ENCODE measurements around the gene GAGE12C. TPM values are rescaled to one million over a fixed set of nuclear protein-coding genes. Genes with fewer than 3 reads are reported as not detected.
"Not testable (repeated sequence)": the region's sequence is repeated elsewhere in the genome, so short reads cannot be mapped to it uniquely, and the experiment has no call there.

GAGE12C gene, protein sequence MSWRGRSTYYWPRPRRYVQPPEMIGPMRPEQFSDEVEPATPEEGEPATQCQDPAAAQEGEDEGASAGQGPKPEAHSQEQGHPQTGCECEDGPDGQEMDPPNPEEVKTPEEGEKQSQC
- total RNA-seq (2014; rRNA removed; shearing (Covaris generic); ENCODE audit: low replicate concordance): not detected in 2 replicates

DNA sequence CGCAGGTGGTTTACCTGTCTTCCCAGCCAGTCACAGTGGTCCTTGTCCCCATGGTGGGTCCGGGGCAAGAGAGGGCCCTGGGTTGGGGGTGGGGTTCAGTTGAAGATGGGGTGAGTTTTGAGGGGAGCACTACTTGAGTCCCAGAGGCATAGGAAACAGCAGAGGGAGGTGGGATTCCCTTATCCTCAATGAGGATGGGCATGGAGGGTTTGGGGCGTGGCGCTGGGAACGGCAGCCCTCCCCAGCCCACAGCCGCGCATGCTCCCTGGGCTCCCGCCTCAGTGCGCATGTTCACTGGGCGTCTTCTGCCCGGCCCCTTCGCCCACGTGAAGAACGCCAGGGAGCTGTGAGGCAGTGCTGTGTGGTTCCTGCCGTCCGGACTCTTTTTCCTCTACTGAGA is at the start of gene GAGE12C:
GAGE12C (plus strand) TSS at position 301 of the 400 bp plus-strand sequence. CDS start 1,155 bp downstream, outside the sequence.
- H3K4me3 ChIP-seq, H3K9me3 ChIP-seq, H3K36me3 ChIP-seq, DNase-seq, H3K27me3 ChIP-seq: not testable (repeated sequence)

DNA sequence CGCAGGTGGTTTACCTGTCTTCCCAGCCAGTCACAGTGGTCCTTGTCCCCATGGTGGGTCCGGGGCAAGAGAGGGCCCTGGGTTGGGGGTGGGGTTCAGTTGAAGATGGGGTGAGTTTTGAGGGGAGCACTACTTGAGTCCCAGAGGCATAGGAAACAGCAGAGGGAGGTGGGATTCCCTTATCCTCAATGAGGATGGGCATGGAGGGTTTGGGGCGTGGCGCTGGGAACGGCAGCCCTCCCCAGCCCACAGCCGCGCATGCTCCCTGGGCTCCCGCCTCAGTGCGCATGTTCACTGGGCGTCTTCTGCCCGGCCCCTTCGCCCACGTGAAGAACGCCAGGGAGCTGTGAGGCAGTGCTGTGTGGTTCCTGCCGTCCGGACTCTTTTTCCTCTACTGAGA is 9.5 kb downstream of the GAGE12C start, which contains the start of gene GAGE12D:
GAGE12D (plus strand) TSS at position 301 of the 400 bp plus-strand sequence. CDS start 1,155 bp downstream, outside the sequence.
- not testable (repeated sequence) for H3K4me3 ChIP-seq, DNase-seq, H3K27me3 ChIP-seq, H3K9me3 ChIP-seq, H3K36me3 ChIP-seq

DNA sequence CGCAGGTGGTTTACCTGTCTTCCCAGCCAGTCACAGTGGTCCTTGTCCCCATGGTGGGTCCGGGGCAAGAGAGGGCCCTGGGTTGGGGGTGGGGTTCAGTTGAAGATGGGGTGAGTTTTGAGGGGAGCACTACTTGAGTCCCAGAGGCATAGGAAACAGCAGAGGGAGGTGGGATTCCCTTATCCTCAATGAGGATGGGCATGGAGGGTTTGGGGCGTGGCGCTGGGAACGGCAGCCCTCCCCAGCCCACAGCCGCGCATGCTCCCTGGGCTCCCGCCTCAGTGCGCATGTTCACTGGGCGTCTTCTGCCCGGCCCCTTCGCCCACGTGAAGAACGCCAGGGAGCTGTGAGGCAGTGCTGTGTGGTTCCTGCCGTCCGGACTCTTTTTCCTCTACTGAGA is 19.0 kb downstream of the GAGE12C start, which contains the start of gene GAGE12E:
GAGE12E (plus strand) TSS at position 301 of the 400 bp plus-strand sequence. CDS start 1,155 bp downstream, outside the sequence.
- not testable (repeated sequence) for H3K4me3 ChIP-seq, H3K9me3 ChIP-seq, DNase-seq, H3K36me3 ChIP-seq, H3K27me3 ChIP-seq

DNA sequence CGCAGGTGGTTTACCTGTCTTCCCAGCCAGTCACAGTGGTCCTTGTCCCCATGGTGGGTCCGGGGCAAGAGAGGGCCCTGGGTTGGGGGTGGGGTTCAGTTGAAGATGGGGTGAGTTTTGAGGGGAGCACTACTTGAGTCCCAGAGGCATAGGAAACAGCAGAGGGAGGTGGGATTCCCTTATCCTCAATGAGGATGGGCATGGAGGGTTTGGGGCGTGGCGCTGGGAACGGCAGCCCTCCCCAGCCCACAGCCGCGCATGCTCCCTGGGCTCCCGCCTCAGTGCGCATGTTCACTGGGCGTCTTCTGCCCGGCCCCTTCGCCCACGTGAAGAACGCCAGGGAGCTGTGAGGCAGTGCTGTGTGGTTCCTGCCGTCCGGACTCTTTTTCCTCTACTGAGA is 28.6 kb downstream of the GAGE12C start, which contains the start of gene GAGE12F:
GAGE12F (plus strand) TSS at position 301 of the 400 bp plus-strand sequence. CDS start 1,155 bp downstream, outside the sequence.
- not testable (repeated sequence) for H3K36me3 ChIP-seq, DNase-seq, H3K27me3 ChIP-seq, H3K9me3 ChIP-seq, H3K4me3 ChIP-seq

DNA sequence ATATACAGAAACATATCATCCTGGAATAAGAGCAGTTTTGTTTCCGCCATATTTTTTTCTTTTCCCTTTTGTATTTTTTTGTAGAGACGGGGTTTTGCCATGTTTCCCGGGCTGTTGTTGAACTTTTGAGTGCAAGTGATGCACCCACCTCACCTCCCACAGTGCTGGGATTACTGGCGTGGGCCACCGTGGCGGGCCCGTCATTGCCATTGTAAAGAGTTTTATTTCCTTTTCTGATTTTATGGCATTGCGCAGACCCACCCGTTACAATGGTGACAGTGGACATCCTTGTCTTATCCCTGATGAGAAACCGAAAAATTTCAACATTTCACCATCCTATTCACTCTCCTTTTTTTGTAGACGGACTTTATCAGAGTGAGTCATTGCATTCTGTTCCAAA is 36.8 kb downstream of the GAGE12C start:
- H3K9me3 ChIP-seq, H3K4me3 ChIP-seq, H3K36me3 ChIP-seq, DNase-seq, H3K27me3 ChIP-seq: not testable (repeated sequence)

DNA sequence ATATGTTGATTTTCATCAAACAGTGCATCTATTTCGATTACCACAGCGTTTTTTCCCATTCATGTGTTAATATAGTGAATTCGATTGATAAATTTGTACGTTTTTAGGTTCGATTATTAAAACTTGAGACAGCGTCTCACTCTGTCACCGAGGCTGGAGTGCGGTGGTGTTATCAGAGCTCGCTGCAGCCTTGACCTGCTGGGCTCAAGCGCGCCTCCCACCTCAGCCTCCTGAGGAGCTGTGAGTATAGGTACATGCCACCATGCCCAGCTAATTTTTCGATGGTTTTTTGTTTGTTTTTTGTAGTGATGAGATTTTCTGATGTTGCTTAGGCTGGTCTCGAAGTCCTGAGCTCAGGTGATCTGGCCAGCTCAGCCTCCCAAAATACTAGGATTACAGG is 37.2 kb downstream of the GAGE12C start:
- H3K4me3 ChIP-seq, DNase-seq, H3K36me3 ChIP-seq, H3K9me3 ChIP-seq, H3K27me3 ChIP-seq: not testable (repeated sequence)

DNA sequence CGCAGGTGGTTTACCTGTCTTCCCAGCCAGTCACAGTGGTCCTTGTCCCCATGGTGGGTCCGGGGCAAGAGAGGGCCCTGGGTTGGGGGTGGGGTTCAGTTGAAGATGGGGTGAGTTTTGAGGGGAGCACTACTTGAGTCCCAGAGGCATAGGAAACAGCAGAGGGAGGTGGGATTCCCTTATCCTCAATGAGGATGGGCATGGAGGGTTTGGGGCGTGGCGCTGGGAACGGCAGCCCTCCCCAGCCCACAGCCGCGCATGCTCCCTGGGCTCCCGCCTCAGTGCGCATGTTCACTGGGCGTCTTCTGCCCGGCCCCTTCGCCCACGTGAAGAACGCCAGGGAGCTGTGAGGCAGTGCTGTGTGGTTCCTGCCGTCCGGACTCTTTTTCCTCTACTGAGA is 38.1 kb downstream of the GAGE12C start, which contains the start of gene GAGE12G:
GAGE12G (plus strand) TSS at position 301 of the 400 bp plus-strand sequence. CDS start 1,155 bp downstream, outside the sequence.
- not testable (repeated sequence) for H3K27me3 ChIP-seq, H3K9me3 ChIP-seq, H3K4me3 ChIP-seq, DNase-seq, H3K36me3 ChIP-seq

DNA sequence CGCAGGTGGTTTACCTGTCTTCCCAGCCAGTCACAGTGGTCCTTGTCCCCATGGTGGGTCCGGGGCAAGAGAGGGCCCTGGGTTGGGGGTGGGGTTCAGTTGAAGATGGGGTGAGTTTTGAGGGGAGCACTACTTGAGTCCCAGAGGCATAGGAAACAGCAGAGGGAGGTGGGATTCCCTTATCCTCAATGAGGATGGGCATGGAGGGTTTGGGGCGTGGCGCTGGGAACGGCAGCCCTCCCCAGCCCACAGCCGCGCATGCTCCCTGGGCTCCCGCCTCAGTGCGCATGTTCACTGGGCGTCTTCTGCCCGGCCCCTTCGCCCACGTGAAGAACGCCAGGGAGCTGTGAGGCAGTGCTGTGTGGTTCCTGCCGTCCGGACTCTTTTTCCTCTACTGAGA is 47.7 kb downstream of the GAGE12C start, which contains the start of gene GAGE12H:
GAGE12H (plus strand) TSS at position 301 of the 400 bp plus-strand sequence. CDS start 1,155 bp downstream, outside the sequence.
- not testable (repeated sequence) for H3K9me3 ChIP-seq, H3K4me3 ChIP-seq, DNase-seq, H3K27me3 ChIP-seq, H3K36me3 ChIP-seq

Other genes with a start within 250 kb of the GAGE12C start
- not detected in 2 replicates for gene GAGE10, start 228.5 kb upstream of the GAGE12C start, total RNA-seq (2014; rRNA removed; shearing (Covaris generic); ENCODE audit: low replicate concordance)
- gene GAGE12J, start 210.1 kb upstream of the GAGE12C start, total RNA-seq (2014; rRNA removed; shearing (Covaris generic); ENCODE audit: low replicate concordance): not detected in 2 replicates
- gene GAGE13, start 200.6 kb upstream of the GAGE12C start, total RNA-seq (2014; rRNA removed; shearing (Covaris generic); ENCODE audit: low replicate concordance): not detected in 2 replicates
- gene GAGE12D, start 9.6 kb downstream of the GAGE12C start, total RNA-seq (2014; rRNA removed; shearing (Covaris generic); ENCODE audit: low replicate concordance): not detected in 2 replicates
- not detected in 2 replicates for gene GAGE12E, start 19.1 kb downstream of the GAGE12C start, total RNA-seq (2014; rRNA removed; shearing (Covaris generic); ENCODE audit: low replicate concordance)
- gene GAGE12F, start 28.7 kb downstream of the GAGE12C start, total RNA-seq (2014; rRNA removed; shearing (Covaris generic); ENCODE audit: low replicate concordance): not detected in 2 replicates
- not detected in 2 replicates for gene GAGE12G, start 38.2 kb downstream of the GAGE12C start, total RNA-seq (2014; rRNA removed; shearing (Covaris generic); ENCODE audit: low replicate concordance)
- gene GAGE12H, start 47.8 kb downstream of the GAGE12C start, total RNA-seq (2014; rRNA removed; shearing (Covaris generic); ENCODE audit: low replicate concordance): not detected in 2 replicates
- not detected in 2 replicates for gene GAGE2A, start 57.3 kb downstream of the GAGE12C start, total RNA-seq (2014; rRNA removed; shearing (Covaris generic); ENCODE audit: low replicate concordance)
- not detected in 2 replicates for gene GAGE1, start 66.8 kb downstream of the GAGE12C start, total RNA-seq (2014; rRNA removed; shearing (Covaris generic); ENCODE audit: low replicate concordance)
- not detected in 2 replicates for gene PAGE1, start 163.8 kb downstream of the GAGE12C start, total RNA-seq (2014; rRNA removed; shearing (Covaris generic); ENCODE audit: low replicate concordance)